Right cardiac atrium (tissue), 5 donors: Measurements from ENCODE around the gene ATG4C. TPM values are rescaled to one million over a fixed set of nuclear protein-coding genes. Genes with fewer than 3 reads are reported as not detected.
A peak's percentile ranks its signal among the peaks of the same experiment; 100 is the strongest.
"Not testable (repeated sequence)": the region's sequence is repeated elsewhere in the genome, so short reads cannot be mapped to it uniquely, and the experiment has no call there.

Source experiments
- ATAC-seq, 2 donors: fragments of 200-7000 bp; cut with Tn5 transposase; one replicate each; pipeline versions ENCODE4 v1.8.0 to v1.9.1; 2020; ENCODE audit warnings: moderate library complexity in 2 of 2, mild to moderate bottlenecking in 1 of 2
- DNase-seq, 3 donors: peaks; one replicate each; pipeline ENCODE4 v3.0.0-alpha.2; 2020
- H3K27ac ChIP-seq: one replicate; pipeline ENCODE4 v1.5.1; 2013; ENCODE audit warnings: mild to moderate bottlenecking, low read length, control low read depth, moderate library complexity
- H3K27me3 ChIP-seq: one replicate; pipeline ENCODE4 v1.6.1; 2013; ENCODE audit not compliant: control insufficient read depth, insufficient read depth
- H3K4me1 ChIP-seq: one replicate; pipeline ENCODE4 v1.6.1; 2013; ENCODE audit warnings: low read length; ENCODE audit not compliant: control insufficient read depth, insufficient read depth
- H3K4me3 ChIP-seq: one replicate; pipeline ENCODE4 v1.5.1; 2013; ENCODE audit warnings: low read length, control low read depth
- H3K9me3 ChIP-seq: one replicate; pipeline ENCODE4 v1.6.1; 2013; ENCODE audit warnings: low read length; ENCODE audit not compliant: control insufficient read depth
- WGBS: extraction: QIAGEN DNeasy Blood & Tissue Kit; methylation state at CpG from one replicate; pipeline ENCODE4 v1.1.7; 2013; 5-methylcytosine and 5-hydroxymethylcytosine counted together
- intact Hi-C, 4 donors: fragments of 100-400 bp; cut with DNase I; formaldehyde crosslinking; loops; one replicate each; pipeline versions ENCODE4 v1.11.0 to v1.14.0; 2022 to 2023
- polyA plus RNA-seq: library from polyadenylated mRNA; stranded (reverse); fragments of 200-250 nt; gene quantifications from one replicate; pipeline ENCODE4 v1.2.3, GENCODE V29; 2013
- total RNA-seq, 4 donors: library from RNA; stranded (reverse); fragmentation: NEBNext Ultra II Directional; extraction: Animal tissue kit (Norgen Biotek cat#: 25700); gene quantifications; one replicate each; pipeline ENCODE4 v1.2.1, GENCODE V29; 2021
- donor health status: healthy with polysubstance abuse.
- donor health status: DM: no; HTN: yes; CAD: no.
- donor health status: DM: no; HTN: no; CAD: no.
- donor health status: DM: no; HTN: yes; CAD: no; lungs with severe emphysema.
- donor health status: DM: yes; HTN: yes; CAD: no.

The ATG4C gene
- total and polyA plus RNA-seq, 5 donors, result 5.1 to 12.6 (median 11.1) TPM

- H3K27ac ChIP-seq, H3K4me3 ChIP-seq, ATAC-seq, H3K4me1 ChIP-seq, DNase-seq, H3K9me3 ChIP-seq, H3K27me3 ChIP-seq, intact Hi-C loops: not testable (repeated sequence)
- WGBS, result 74% methylated on average over 5 of the region's 5 CpGs
Measured at GRCh38 chr1:62756255-62756884, 27.6 kb upstream of the ATG4C start.

GRCh38 chr1:62759232-62759875, 24.6 kb upstream of the ATG4C start:
- 80% methylated on average over 5 of the region's 5 CpGs for whole genome bisulfite sequencing
- H3K27me3 ChIP-seq, ATAC-seq, H3K4me1 ChIP-seq, intact Hi-C loops, DNase-seq, H3K27ac ChIP-seq, H3K9me3 ChIP-seq, H3K4me3 ChIP-seq: not testable (repeated sequence)

GRCh38 chr1:62760021-62760782, 23.7 kb upstream of the ATG4C start:
- H3K27ac ChIP-seq, DNase-seq, H3K4me3 ChIP-seq, H3K4me1 ChIP-seq, H3K9me3 ChIP-seq, H3K27me3 ChIP-seq, ATAC-seq, intact Hi-C loops: not testable (repeated sequence)
- WGBS, result 88% methylated on average over 6 of the region's 6 CpGs

GRCh38 chr1:62761223-62761870, 22.6 kb upstream of the ATG4C start:
- ATAC-seq, H3K4me3 ChIP-seq, H3K4me1 ChIP-seq, H3K9me3 ChIP-seq, intact Hi-C loops, H3K27ac ChIP-seq, H3K27me3 ChIP-seq: not testable (repeated sequence)
- WGBS, result 92% methylated on average over 30 of the region's 30 CpGs
- DNase-seq, result peak in 1 of 3 donors; percentile 46

GRCh38 chr1:62762027-62762426, 21.9 kb upstream of the ATG4C start:
- H3K27ac ChIP-seq, DNase-seq, H3K4me1 ChIP-seq, intact Hi-C loops, H3K9me3 ChIP-seq, H3K27me3 ChIP-seq, ATAC-seq, H3K4me3 ChIP-seq: not testable (repeated sequence)
- 79% methylated on average over 4 of the region's 4 CpGs for WGBS

- H3K27ac ChIP-seq, result no peak overlapping the region
- intact Hi-C loops, result no loop called here
- DNase-seq, result no peak
- no peak for ATAC-seq
- no peaks in the 10 kb centered on the region for H3K27me3 ChIP-seq
- 36% methylated on average over 4 of the region's 4 CpGs for WGBS
- no peaks in the 10 kb centered on the region for H3K9me3 ChIP-seq
- no peaks in the 10 kb centered on the region for H3K4me1 ChIP-seq
- no peak overlapping the region for H3K4me3 ChIP-seq
Measured at GRCh38 chr1:62765981-62766380, 18.0 kb upstream of the ATG4C start.

- H3K27me3 ChIP-seq, H3K9me3 ChIP-seq, H3K4me1 ChIP-seq, intact Hi-C loops, DNase-seq, H3K4me3 ChIP-seq, H3K27ac ChIP-seq, ATAC-seq: not testable (repeated sequence)
- 78% methylated on average over 11 of the region's 11 CpGs for WGBS
Measured at GRCh38 chr1:62768551-62768950, 15.4 kb upstream of the ATG4C start.

GRCh38 chr1:62772607-62773295, 11.2 kb upstream of the ATG4C start:
- Histone ChIP-seq H3K9me3 (no peaks in the 10 kb centered on the region), H3K4me3 (no peak overlapping the region), H3K27ac (no peak overlapping the region), H3K27me3 (no peaks in the 10 kb centered on the region), H3K4me1 (no peaks in the 10 kb centered on the region)
- no peak for ATAC-seq
- 90% methylated on average over 1 of the region's 1 CpG for WGBS
- intact Hi-C loops, result no loop called here
- DNase-seq, result no peak

- 80% methylated on average over 2 of the region's 2 CpGs for WGBS
- no peaks in the 10 kb centered on the region for H3K27me3 ChIP-seq
- ATAC-seq, result no peak
- no peak overlapping the region for H3K27ac ChIP-seq
- H3K9me3 ChIP-seq, result no peaks in the 10 kb centered on the region
- intact Hi-C loops, result no loop called here
- H3K4me1 ChIP-seq, result no peaks in the 10 kb centered on the region
- H3K4me3 ChIP-seq, result no peak overlapping the region
- DNase-seq, result no peak
Measured at GRCh38 chr1:62774006-62774405, 9.9 kb upstream of the ATG4C start.

- H3K27me3 ChIP-seq, result no peaks in the 10 kb centered on the region
- H3K4me3 ChIP-seq, result no peak overlapping the region
- no peaks in the 10 kb centered on the region for H3K9me3 ChIP-seq
- DNase-seq, result no peak
- H3K27ac ChIP-seq, result no peak overlapping the region
- WGBS, result 58% methylated on average over 3 of the region's 3 CpGs
- H3K4me1 ChIP-seq, result no peaks in the 10 kb centered on the region
- no peak for ATAC-seq
- intact Hi-C loops, result no loop called here
Measured at GRCh38 chr1:62774971-62775595, 8.8 kb upstream of the ATG4C start.
